Measurements from ENCODE around the gene UBB. TPM values are rescaled to one million over a fixed set of nuclear protein-coding genes. Genes with fewer than 3 reads are reported as not detected.

Gene UBB
- total RNA-seq, 1 experiment from 2014 or later = 2,378 TPM

- no peak overlapping the region for H3K9ac ChIP-seq (ENCODE audit: low read length)
- no peaks in the 10 kb centered on the region for H4K20me1 ChIP-seq (ENCODE audit: insufficient read depth)
- H3K27ac ChIP-seq (ENCODE audit: low read depth, low read length) = no peak overlapping the region
- H3K36me3 ChIP-seq (ENCODE audit: control insufficient read depth in 1 of 2, insufficient read depth in 2 of 2, low read length in 2 of 2) = peaks cover 3 to 5% of the 10 kb centered on the region in 2 experiments; a peak in 3 of 4 replicates
- ChIA-PET POLR2A (interaction anchor here (1.0 kb wide), 1 partner anchor 17 kb away, joined by 4 read pairs; no protein-coding TSS in a partner anchor), RAD21 (ENCODE audit: low non-redundant PET in 1 of 2, low total read pairs in 2 of 2, uncharacterized antibody in 2 of 2, unreplicated experiment in 2 of 2) (interaction anchor here in 1 of 2 experiments (0.5 kb wide), 1 partner anchor 14 kb away, joined by 3 read pairs; no protein-coding TSS in a partner anchor), CTCF (interaction anchor here (1.0 kb wide), 1 partner anchor 10 kb away, joined by 3 read pairs; the partner anchor contains the start of gene CENPV)
- ATAC-seq = no peak
- BruUV-seq (replicated peaks) = no TSS peak
- TF ChIP-seq ELF1 (IDR thresholded peaks at IDR 0.05; ENCODE audit: borderline replicate concordance, low read depth) = no peak
- no peak for TF ChIP-seq SRF (IDR thresholded peaks at IDR 0.05; ENCODE audit: low read depth)
- no peak for TF ChIP-seq CTCF (IDR thresholded peaks at IDR 0.05 in 2 of 3, conservative IDR thresholded peaks at IDR 0.05 in 1 of 3; ENCODE audit: borderline replicate concordance in 1 of 3, insufficient read depth in 1 of 3, low read depth in 2 of 3, low read length in 2 of 3)
- TF ChIP-seq YY1 (IDR thresholded peaks at IDR 0.05; ENCODE audit: extremely low read depth, insufficient replicate concordance, low read depth, low read length) = no peak
- no peak overlapping the region for H3K4me3 ChIP-seq (replicated peaks in 1 of 2; ENCODE audit: low read depth in 1 of 2, low read length in 2 of 2)
- DNase-seq (ENCODE audit: low read depth, low spot score) = no peak
- no peaks in the 10 kb centered on the region for H3K9me2 ChIP-seq (ENCODE audit: insufficient read depth)
- H3K79me2 ChIP-seq (ENCODE audit: insufficient read depth, low read length) = no peaks in the 10 kb centered on the region
- no peaks in the 10 kb centered on the region for H3K27me3 ChIP-seq (ENCODE audit: insufficient read depth, low read length)
- no peak overlapping the region for H3K4me2 ChIP-seq (ENCODE audit: low read length)
- no peak overlapping the region for H2AFZ ChIP-seq (ENCODE audit: low read depth, low read length, poor library complexity, severe bottlenecking)
- H3K4me1 ChIP-seq (ENCODE audit: control insufficient read depth in 1 of 2, insufficient read depth in 2 of 2, low read length in 2 of 2) = no peaks in the 10 kb centered on the region
- no peaks in the 10 kb centered on the region for H3K9me3 ChIP-seq (ENCODE audit: control insufficient read depth in 1 of 2, insufficient read depth in 1 of 2, low read depth in 1 of 2, low read length in 2 of 2)
- intact Hi-C loops (cut with micrococcal nuclease) = no loop called here
Observed at GRCh38 chr17:16343569-16343968, 37.3 kb upstream of the UBB start.

- H2AFZ ChIP-seq (ENCODE audit: low read depth, low read length, poor library complexity, severe bottlenecking) = no peak overlapping the region
- TF ChIP-seq EZH2phosphoT487 (IDR thresholded peaks at IDR 0.05; ENCODE audit: borderline replicate concordance) = no peak
- TF ChIP-seq REST (IDR thresholded peaks at IDR 0.05; ENCODE audit: low read depth) = no peak
- TF ChIP-seq CBX3 (IDR thresholded peaks at IDR 0.05; ENCODE audit: low read depth) = no peak
- no peak for TF ChIP-seq POLR2A (IDR thresholded peaks at IDR 0.05; ENCODE audit: borderline replicate concordance, extremely low read depth, insufficient read depth, insufficient read length)
- TF ChIP-seq ZBTB33 (IDR thresholded peaks at IDR 0.05; ENCODE audit: extremely low read depth, insufficient replicate concordance, low read length) = no peak
- no peak for TF ChIP-seq ZNF274 (IDR thresholded peaks at IDR 0.05; ENCODE audit: low read depth, low read length)
- no peak for TF ChIP-seq POLR2AphosphoS5 (IDR thresholded peaks at IDR 0.05; ENCODE audit: low read depth, low read length)
- no peak for TF ChIP-seq CEBPB (IDR thresholded peaks at IDR 0.05; ENCODE audit: low read depth)
- no peak for TF ChIP-seq ELF1 (IDR thresholded peaks at IDR 0.05; ENCODE audit: borderline replicate concordance, low read depth)
Observed at GRCh38 chr17:16345565-16345964, 35.3 kb upstream of the UBB start.

More at GRCh38 chr17:16345565-16345964, 35.3 kb upstream of the UBB start:
- no peak overlapping the region for H3K27ac ChIP-seq (ENCODE audit: low read depth, low read length)
- DNase-seq (ENCODE audit: low read depth, low spot score) = no peak
- no peaks in the 10 kb centered on the region for H3K9me2 ChIP-seq (ENCODE audit: insufficient read depth)
- H3K4me1 ChIP-seq (ENCODE audit: control insufficient read depth in 1 of 2, insufficient read depth in 2 of 2, low read length in 2 of 2) = no peaks in the 10 kb centered on the region; a peak in 2 of 4 replicates
- peaks cover 13 to 19% of the 10 kb centered on the region in 2 experiments; a peak in 3 of 4 replicates for H3K36me3 ChIP-seq (ENCODE audit: control insufficient read depth in 1 of 2, insufficient read depth in 2 of 2, low read length in 2 of 2)
- no peak for ATAC-seq
- H3K4me3 ChIP-seq (replicated peaks in 1 of 2; ENCODE audit: low read depth in 1 of 2, low read length in 2 of 2) = no peak overlapping the region
- CTCF ChIA-PET = no interaction called here
- no TSS peak for BruUV-seq (replicated peaks)
- intact Hi-C loops (cut with micrococcal nuclease) = no loop called here
- no peaks in the 10 kb centered on the region for H3K9me3 ChIP-seq (ENCODE audit: control insufficient read depth in 1 of 2, insufficient read depth in 1 of 2, low read depth in 1 of 2, low read length in 2 of 2)
- RAD21 ChIA-PET (ENCODE audit: low non-redundant PET in 1 of 2, low total read pairs in 2 of 2, uncharacterized antibody in 2 of 2, unreplicated experiment in 2 of 2) = no interaction called here
- H3K4me2 ChIP-seq (ENCODE audit: low read length) = no peak overlapping the region
- peaks cover 4% of the 10 kb centered on the region; the same call in 1 of the 2 replicates for H4K20me1 ChIP-seq (ENCODE audit: insufficient read depth)
- H3K9ac ChIP-seq (ENCODE audit: low read length) = no peak overlapping the region
- H3K27me3 ChIP-seq (ENCODE audit: insufficient read depth, low read length) = no peaks in the 10 kb centered on the region
- POLR2A ChIA-PET = no interaction called here
- peaks cover 15% of the 10 kb centered on the region for H3K79me2 ChIP-seq (ENCODE audit: insufficient read depth, low read length)
